Measurements from ENCODE around the gene IFT172. TPM values are rescaled to one million over a fixed set of nuclear protein-coding genes. Genes with fewer than 3 reads are reported as not detected.

Gene IFT172
- polyA plus RNA-seq, 2 of the 4 experiments (the other 2 are of a cell fraction): 14.0 to 21.6 TPM

DNA sequence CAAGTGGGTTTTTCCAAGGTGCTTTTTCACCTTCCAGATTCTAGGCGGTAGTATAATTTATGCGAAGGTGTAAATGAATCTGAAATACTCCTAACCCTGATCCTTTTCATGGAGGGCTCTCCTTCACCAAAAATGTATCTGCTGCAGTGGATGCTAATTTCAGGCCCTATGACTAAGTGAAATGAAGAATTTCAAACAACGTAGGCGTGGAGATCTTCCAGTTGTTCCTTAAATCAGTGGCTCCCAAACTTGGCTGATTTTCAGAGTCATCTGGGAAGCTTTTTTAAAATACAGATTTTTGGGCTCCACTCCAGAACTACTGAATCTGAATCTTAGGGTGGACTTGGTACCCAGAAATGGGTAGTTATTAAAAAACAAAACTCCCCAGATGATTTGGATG, 12.6 kb upstream of the IFT172 start (continued):
- no peak for TF ChIP-seq KDM1A (IDR thresholded peaks at IDR 0.05; ENCODE audit: low read depth)

DNA sequence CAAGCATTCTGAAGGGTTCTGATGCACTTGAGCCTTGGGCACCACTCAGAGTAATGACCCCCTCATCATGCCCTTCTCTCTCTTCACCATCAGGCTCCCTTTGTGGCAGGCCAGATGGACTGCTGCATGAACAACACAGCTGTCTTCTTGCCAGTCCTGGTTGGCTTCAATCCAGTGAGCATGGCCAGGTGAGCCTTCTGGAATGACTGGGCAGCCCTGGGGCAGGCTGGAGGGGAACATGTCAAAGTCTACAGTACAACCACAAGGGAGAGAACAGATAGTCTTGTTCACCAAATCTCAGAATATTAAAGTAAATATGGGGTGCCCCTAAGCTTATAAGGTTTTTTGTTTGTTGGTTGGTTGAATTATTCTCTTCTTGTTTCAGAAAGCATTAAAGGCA, 11.5 kb upstream of the IFT172 start:
- Histone ChIP-seq H3K4me2 (no peak overlapping the region), H3K4me1 (peaks cover 9% of the 10 kb centered on the region; the same call in 1 of the 3 replicates), H3K9me3 (no peaks in the 10 kb centered on the region), H3K4me3 (no peak overlapping the region), H3K27ac (no peak overlapping the region)
- ATAC-seq: no peak
- ChIA-PET POLR2A (interaction anchor here (0.5 kb wide), 1 partner anchor 633 kb away, joined by 3 read pairs; no protein-coding TSS in a partner anchor), CTCF (no interaction called here)
- no peak for DNase-seq (ENCODE audit: low read depth in 1 of 2, low spot score in 1 of 2)
- no peak for FAIRE-seq
- no peak for TF ChIP-seq FOSB (CRISPR knock-in tag; IDR thresholded peaks at IDR 0.05)
- TF ChIP-seq EHF (CRISPR knock-in tag; IDR thresholded peaks at IDR 0.05): no peak
- no peak for TF ChIP-seq HOXA7 (CRISPR knock-in tag; IDR thresholded peaks at IDR 0.05)

DNA sequence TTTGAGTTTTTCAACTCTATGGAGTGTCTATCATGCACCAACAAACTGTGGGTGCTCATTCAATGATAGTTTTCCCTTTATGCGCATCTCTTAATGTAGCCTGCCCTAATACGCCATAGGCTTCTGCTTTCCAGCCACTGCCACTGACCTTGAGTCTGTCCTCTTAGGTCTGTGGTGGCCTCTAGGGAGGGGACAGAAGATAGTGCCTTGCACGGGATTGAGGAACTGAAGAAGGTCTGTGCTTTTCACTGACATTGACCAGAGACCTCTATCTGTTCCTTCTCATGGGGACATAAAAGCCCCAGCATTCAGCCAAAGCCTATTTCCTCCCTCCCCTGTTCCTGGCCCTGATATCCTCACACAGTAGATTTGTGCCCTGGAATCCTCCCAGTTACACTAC, 9.4 kb upstream of the IFT172 start:
- CTCF ChIA-PET: no interaction called here
- TF ChIP-seq HOXB13 (CRISPR knock-in tag; IDR thresholded peaks at IDR 0.05; ENCODE audit: low read depth) (no peak), EHMT2 (IDR thresholded peaks at IDR 0.05; ENCODE audit: low read depth) (no peak), POLR2AphosphoS2 (conservative IDR thresholded peaks at IDR 0.05; ENCODE audit: low read length) (no peak), BHLHE40 (IDR thresholded peaks at IDR 0.05; ENCODE audit: low read depth, low read length) (no peak), NPAS2 (CRISPR knock-in tag; IDR thresholded peaks at IDR 0.05; ENCODE audit: borderline replicate concordance) (no peak), ZC3H11A (IDR thresholded peaks at IDR 0.05) (no peak), JUNB (IDR thresholded peaks at IDR 0.05) (no peak), EP300 (IDR thresholded peaks at IDR 0.05) (no peak), KDM1A (IDR thresholded peaks at IDR 0.05; ENCODE audit: low read depth) (no peak), JUN (IDR thresholded peaks at IDR 0.05) (no peak), EHF (CRISPR knock-in tag; IDR thresholded peaks at IDR 0.05) (no peak)
- TF ChIP-seq, protein P1, sequence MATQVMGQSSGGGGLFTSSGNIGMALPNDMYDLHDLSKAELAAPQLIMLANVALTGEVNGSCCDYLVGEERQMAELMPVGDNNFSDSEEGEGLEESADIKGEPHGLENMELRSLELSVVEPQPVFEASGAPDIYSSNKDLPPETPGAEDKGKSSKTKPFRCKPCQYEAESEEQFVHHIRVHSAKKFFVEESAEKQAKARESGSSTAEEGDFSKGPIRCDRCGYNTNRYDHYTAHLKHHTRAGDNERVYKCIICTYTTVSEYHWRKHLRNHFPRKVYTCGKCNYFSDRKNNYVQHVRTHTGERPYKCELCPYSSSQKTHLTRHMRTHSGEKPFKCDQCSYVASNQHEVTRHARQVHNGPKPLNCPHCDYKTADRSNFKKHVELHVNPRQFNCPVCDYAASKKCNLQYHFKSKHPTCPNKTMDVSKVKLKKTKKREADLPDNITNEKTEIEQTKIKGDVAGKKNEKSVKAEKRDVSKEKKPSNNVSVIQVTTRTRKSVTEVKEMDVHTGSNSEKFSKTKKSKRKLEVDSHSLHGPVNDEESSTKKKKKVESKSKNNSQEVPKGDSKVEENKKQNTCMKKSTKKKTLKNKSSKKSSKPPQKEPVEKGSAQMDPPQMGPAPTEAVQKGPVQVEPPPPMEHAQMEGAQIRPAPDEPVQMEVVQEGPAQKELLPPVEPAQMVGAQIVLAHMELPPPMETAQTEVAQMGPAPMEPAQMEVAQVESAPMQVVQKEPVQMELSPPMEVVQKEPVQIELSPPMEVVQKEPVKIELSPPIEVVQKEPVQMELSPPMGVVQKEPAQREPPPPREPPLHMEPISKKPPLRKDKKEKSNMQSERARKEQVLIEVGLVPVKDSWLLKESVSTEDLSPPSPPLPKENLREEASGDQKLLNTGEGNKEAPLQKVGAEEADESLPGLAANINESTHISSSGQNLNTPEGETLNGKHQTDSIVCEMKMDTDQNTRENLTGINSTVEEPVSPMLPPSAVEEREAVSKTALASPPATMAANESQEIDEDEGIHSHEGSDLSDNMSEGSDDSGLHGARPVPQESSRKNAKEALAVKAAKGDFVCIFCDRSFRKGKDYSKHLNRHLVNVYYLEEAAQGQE (IDR thresholded peaks at IDR 0.05): no peak
- TF ChIP-seq, protein P2, sequence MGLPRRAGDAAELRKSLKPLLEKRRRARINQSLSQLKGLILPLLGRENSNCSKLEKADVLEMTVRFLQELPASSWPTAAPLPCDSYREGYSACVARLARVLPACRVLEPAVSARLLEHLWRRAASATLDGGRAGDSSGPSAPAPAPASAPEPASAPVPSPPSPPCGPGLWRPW (IDR thresholded peaks at IDR 0.05): no peak
- WGBS (ENCODE audit: missing lambda C conversion rate): 75% methylated on average over 3 of the region's 3 CpGs

DNA sequence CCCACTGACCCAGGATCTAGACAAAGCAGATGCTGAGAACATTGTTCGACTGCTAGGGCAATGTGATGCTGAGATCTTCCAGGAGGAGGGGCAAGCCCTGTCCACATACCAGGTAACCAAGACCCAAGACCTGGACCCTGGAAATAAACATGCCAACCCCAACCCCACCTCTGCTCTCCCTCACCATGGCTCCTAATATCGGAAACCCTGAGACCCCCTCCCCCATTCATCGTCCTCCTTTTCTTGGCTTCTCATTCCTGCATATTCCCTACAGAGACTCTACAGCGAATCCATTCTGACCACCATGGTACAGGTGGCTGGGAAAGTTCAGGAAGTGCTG, 7.7 kb upstream of the IFT172 start:
- H3K27ac ChIP-seq: no peak overlapping the region

More for the DNA sequence above, 9.4 kb upstream of the IFT172 start:
- Histone ChIP-seq H3K4me3 (no peak overlapping the region), H3K9me3 (no peaks in the 10 kb centered on the region), H3K27ac (no peak overlapping the region), H3K4me1 (peaks cover 14% of the 10 kb centered on the region; the same call in 1 of the 3 replicates), H3K4me2 (no peak overlapping the region)
- ATAC-seq (no peak), DNase-seq (ENCODE audit: low read depth in 1 of 2, low spot score in 1 of 2) (no peak), FAIRE-seq (no peak)
- POLR2A ChIA-PET: no interaction called here

More for the DNA sequence above, 7.7 kb upstream of the IFT172 start:
- FAIRE-seq (no peak), DNase-seq (ENCODE audit: low read depth in 1 of 2, low spot score in 1 of 2) (no peak), ATAC-seq (no peak)
- Histone ChIP-seq H3K4me2 (no peak overlapping the region), H3K4me1 (peaks cover 14% of the 10 kb centered on the region; the same call in 1 of the 3 replicates), H3K4me3 (no peak overlapping the region), H3K9me3 (no peaks in the 10 kb centered on the region)
- POLR2A ChIA-PET: no interaction called here
- 80% methylated on average over 4 of the region's 4 CpGs for WGBS (ENCODE audit: missing lambda C conversion rate)
- TF ChIP-seq SMC3 (IDR thresholded peaks at IDR 0.05): no peak
- no peak for TF ChIP-seq EHF (CRISPR knock-in tag; IDR thresholded peaks at IDR 0.05)
- TF ChIP-seq, protein P1 (IDR thresholded peaks at IDR 0.05): no peak
- CTCF ChIA-PET: no interaction called here
